Spleen (tissue), 7 donors: ENCODE data around the gene LPP.

ENCODE experiments used
- CTCF ChIP-seq, 11 experiments: fragments of 200-600 bp in 7 of 11; fragments of 450-650 bp in 4 of 11; sonication (generic) in 4 of 11; IDR thresholded peaks in 8 of 11; conservative IDR thresholded peaks in 3 of 11; 1 replicate in 7 of 11; 2 replicates in 4 of 11; pipeline versions ENCODE4 v1.4.0 to v1.8.0; 2016 to 2021; ENCODE audit warnings: antibody characterized with exemption in 11 of 11, inconsistent platforms in 4 of 11, mild to moderate bottlenecking in 1 of 11
- POLR2A ChIP-seq, 3 donors: fragments of 450-650 bp; IDR thresholded peaks; one replicate each; pipeline ENCODE4 v1.5.1; 2017; ENCODE audit warnings: antibody characterized with exemption in 3 of 3, mild to moderate bottlenecking in 1 of 3
- donor health status: DM: no; HTN: no; CAD: no; lungs with moderate emphysema.
- donor health status: DM: no; HTN: no; CAD: no.
- donor health status: DM: no; HTN: no; CAD: no.

- TF ChIP-seq CTCF (IDR thresholded peaks at IDR 0.05 in 8 of 11, conservative IDR thresholded peaks at IDR 0.05 in 3 of 11) (no peak), POLR2A (IDR thresholded peaks at IDR 0.05) (no peak)
These were observed 318.4 kb downstream of the LPP start for GRCh38 chr3:188472336-188472735.
